Measurements from ENCODE around the gene TFB1M.
"Not testable (repeated sequence)": the region's sequence is repeated elsewhere in the genome, so short reads cannot be mapped to it uniquely, and the experiment has no call there.

Gene TFB1M

DNA sequence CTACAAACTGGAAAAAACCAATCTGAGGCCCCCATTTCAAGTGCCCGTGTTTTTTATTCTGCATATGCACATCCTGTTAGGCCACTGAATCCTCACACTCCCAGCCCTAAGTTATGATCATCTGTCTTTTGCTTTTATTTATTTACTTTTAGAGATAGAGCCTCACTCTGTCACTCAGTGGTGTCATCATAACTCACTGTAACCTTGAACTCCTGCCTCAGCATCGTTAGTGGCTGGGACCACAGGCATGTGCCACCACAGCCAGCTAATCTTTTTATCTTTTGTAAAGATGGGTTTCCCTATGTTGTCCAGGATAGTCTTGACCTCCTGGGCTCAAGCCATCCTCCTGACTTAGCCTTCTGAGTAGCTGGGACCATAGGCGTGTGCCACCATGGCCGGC, 80.1 kb downstream of the TFB1M start:
- no peak for DNase-seq

DNA sequence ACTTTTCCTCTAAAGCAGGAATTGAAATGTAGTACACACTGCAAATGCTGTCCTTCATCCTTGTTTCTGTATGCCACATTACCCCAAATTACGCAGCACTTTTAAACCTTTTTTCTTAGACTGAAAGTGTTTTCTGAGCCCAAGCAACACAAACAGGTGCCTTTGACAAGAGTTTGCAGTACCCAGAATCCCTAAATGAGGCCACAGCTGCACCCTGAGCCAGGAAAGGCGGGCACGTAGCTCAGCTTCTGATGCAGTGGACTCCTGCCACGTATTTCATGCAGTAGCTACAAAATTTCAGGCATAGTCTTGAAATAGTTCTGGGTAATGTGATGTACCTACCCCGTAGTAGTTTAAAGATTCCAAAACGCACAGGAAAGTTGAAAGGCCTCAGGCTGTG, 81.4 kb downstream of the TFB1M start:
- DNase-seq: no peak

DNA sequence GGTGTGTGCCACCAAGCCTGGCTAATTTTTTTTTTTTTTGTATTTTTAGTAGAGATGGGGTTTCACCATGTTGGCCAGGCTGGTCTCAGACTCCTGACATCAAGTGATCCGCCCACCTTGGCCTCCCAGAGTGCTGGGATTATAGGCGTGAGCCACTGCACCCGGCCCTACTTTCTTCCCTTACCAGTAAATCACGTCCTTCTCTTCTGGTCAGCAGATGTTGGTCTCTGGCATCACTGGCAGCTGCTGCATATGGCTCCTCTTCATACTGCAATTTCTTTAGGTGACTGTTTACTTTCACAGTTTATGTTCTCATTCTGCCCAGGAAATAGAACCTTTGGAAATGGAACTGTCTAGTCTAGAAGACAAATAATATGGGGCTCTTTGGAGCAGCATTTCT, 83.3 kb downstream of the TFB1M start:
- not testable (repeated sequence) for DNase-seq

DNA sequence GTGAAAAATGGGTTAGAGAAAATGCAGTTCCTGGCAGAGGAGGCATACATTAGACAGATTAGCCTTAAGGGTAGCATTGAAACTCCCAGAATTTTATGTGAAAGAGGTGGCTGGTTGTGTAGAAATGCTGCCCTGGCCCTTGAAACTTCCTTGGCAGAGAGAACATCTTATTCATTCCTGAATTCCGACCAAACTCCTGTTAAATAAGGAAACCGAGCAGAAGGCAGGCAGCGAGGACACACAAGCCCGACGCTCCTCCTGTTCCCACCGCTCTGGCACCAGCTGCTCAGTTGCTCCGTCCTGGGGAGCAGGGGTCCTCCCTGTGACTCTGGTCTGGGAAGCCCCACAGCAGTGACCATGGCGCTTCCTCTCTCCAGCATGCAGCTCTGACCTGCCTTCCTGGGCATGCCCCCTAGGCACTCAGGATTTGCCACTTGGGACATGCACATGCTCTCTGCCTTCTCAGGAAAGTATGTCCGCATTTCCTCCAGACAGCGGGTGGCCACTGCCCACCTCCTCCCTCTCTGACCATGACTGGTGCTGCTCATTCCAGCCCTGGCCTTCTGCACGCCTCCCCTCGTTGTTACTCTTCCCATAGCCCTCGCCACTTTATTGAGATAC, 85.6 kb downstream of the TFB1M start:
- no peak for DNase-seq

DNA sequence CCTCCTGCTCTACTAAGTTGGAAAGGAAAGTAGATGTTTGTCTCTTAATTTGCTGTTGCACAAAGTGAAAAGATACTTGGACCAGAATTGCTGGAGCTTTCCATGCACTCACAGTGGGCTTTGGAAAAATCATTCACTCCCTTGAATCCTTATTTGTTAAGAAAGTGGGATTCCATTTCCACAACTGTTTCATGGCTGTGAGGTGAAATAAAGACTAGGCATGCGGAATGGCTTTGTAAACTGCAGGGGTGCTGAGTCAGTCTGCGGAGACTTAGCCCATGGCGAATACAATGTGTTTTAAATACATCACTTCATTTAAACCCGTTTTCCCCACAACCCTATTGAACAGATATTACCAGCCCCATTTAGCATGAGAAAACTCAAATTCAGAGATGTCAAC, 87.2 kb downstream of the TFB1M start:
- no peak for DNase-seq

DNA sequence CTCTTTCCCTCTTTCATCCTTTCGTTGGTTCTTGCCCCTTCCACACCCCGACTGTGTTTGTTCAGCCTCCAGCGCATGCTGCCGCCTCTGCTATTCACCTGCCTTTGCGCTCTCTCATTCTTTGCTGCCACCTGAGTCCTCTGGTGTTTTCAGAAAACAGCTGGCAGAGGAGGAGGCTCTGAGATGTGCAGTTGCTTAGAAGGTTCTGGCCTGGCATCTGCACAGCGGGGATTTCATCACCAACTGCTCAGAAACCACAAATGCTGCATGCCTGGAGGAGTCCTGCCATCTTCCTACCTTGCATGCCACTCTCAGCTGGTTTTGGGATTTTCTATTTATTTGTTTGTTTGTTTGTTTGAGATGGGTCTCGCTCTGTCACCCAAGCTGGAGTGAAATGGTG, 89.7 kb downstream of the TFB1M start:
- no peak for DNase-seq

DNA sequence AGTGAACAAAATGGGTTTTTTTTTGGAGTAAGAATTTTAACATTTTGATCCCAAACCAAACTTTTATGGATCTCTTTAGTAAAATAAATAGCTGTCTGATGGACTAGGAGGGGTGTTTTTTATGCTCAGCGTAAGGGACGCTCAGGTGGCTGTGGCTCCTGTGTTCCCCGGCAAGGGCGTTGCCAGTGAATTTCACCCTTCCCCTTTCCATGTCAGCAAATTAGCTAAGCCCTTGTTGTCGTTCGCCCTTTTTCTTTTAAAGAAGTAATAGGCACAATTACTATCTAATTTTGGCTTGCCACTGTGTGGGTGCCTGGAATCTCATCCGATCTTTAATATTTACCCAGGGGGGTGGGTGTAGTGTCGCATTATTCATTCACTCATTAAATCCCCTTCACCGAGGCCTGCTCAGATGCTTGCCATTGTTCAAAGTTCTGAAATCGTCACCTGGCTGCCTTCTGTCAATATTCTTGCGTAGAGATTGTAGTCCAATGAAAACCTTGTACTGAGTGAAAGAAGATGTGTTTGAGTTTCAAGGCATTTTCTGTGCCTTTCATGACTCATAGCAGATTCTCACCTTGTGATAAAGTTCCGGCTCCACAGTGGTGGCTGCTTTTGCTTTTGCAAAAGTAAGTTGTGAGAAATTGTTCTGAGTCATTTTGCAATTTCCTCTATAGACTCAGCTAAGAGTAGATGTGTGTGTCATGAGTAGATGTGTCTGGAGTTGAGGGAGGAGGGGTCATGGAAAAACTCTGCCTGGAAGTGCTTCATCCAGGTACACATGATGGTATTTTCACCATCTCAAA, 90.4 kb downstream of the TFB1M start:
- peak; percentile 42 to 56 for DNase-seq

DNA sequence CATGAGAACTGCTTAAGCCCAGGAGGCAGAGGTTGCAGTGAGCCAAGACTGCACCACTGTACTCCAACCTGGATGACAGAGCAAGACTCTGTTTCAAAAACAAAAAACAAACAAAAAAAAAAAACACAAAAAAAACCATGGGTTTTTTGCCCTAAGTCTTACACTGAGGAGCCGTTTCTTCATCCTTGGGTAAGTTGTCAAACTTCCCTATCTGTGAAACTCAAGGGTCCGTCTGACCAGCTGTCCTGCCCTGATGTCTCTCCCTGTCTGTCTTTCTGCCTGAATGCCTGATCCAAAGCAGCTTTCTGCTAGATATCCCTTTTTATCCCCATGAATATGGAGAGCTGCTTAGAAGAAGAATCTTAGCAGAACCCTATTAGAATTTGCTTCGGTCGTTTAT, 91.8 kb downstream of the TFB1M start:
- no peak for DNase-seq

DNA sequence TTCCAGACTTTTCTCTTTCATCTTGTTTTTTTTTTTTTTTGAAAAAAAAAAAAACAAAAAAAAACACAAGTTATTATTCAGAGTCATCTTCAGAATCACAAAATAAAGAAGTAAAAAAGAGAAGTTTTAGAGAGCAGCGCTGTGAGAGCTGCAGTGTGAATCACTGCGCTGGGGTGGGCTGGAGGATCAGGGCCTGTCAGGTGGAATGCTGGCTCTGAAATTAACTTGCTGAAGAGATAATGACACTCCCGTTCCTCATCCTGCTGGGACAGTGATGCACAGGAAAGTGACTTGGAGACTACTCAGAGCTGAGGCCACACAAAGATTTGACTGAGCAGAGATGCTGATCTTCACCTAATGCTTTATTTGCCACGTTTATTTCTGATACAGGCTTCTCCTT, 93.2 kb downstream of the TFB1M start:
- DNase-seq: no peak

DNA sequence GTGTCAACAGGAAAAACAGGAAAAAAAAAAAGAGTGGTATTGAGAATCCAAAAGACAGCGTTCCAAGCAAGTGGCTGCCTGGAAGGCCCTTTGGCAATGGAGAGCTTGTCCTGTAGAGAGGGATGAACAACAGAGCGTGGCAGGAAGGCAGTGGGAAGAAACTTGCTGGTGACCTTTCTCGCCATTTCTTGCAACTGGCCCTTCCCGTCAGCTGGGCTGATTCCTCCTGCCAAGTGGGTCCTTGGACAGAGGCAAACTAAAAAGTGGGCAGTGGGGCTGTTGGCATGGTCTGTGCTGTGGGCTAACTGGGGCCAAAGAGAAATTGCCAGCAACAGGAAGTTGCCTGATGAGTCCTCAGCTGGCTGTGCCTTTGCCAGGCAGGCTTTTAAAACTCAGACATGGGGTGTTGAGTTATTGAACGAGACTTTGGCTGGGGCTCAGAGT, 94.4 kb downstream of the TFB1M start:
- DNase-seq: no peak

DNA sequence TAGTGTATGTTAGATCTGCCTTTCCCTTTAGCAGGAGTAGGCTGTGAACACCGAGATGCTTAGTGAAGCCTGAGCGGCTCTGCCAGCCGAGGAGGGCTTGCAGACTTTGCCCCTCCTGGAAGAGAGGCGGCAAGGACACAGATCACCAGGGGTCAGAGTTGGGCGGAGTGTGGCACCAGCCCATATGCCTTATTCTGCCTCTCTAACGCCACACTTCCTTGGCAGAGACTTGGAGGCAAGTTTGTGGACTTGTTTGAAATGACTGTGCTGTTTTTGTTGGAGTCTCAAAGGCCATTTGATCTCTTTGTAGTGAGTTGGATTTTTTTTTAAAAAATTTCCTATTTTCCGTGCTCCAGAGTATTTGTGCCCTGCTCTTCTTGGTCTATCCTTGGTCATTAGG, 95.0 kb downstream of the TFB1M start:
- no peak for DNase-seq

DNA sequence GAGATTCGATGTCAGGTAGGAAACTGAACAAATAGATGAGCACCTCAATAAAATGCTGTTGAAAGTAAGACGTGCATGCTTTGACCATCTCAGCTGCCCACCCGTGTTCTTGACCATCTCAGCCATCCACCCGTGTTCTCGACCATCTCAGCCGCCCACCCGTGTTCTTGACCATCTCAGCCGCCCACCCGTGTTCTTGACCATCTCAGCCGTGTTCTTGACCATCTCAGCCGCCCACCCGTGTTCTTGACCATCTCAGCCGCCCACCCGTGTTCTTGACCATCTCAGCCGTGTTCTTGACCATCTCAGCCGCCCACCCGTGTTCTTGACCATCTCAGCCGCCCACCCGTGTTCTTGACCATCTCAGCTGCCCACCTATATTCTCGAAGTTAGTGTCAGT, 95.6 kb downstream of the TFB1M start:
- not testable (repeated sequence) for DNase-seq

DNA sequence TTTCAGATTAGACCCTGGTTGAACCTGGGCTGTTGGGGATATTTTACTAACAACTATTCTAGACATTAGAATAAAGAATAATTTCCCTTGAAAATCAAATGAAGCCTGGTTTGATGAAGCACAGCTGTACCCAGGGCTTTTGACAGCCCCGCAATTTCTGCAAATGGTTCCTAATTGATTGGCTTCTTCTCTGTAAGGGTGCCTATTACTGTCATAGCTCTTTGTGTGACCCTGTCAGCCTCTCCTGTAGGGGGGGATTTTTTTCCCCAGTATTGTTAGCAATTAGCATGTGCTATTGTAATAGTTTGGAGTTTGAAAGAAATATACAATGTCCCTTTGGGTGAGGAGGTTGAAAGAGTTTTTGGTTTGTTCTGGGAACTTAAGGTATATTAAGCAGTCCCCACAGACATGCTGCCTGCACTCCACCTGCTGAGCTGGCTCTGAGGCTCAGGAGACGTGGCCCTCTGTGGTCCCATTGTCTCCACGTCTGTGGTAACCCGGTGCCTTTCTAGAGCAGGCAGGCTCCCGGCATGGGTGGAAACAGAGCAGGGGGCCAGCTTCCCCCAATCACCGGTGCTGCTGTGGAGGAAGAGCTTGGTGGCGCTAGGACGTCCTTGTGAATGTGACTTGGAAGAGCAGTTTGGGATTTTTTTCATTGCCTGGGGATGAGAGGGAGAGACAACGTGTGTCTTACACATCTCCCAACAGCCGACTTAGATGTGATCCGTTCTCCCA, 97.8 kb downstream of the TFB1M start:
- no peak for DNase-seq

DNA sequence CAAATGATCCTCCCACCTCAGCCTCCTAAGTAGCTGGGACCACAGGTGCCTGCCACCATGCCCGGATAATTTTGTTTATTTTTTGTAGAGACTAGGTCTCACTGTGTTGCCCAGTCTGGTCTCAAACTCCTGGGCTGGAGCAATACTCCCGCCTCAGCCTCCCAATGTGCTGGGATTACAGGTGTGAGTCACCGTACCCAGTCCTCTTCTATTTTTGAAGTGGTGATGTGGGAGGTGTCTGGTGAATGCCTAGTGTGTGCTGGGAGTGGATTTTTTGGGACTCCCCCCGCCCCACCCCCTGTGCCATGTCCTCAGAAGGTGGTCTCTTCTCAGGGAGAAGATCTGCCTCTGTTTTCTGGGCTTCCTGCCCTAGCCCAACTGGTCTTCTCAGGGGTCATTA, 98.4 kb downstream of the TFB1M start:
- DNase-seq: no peak

DNA sequence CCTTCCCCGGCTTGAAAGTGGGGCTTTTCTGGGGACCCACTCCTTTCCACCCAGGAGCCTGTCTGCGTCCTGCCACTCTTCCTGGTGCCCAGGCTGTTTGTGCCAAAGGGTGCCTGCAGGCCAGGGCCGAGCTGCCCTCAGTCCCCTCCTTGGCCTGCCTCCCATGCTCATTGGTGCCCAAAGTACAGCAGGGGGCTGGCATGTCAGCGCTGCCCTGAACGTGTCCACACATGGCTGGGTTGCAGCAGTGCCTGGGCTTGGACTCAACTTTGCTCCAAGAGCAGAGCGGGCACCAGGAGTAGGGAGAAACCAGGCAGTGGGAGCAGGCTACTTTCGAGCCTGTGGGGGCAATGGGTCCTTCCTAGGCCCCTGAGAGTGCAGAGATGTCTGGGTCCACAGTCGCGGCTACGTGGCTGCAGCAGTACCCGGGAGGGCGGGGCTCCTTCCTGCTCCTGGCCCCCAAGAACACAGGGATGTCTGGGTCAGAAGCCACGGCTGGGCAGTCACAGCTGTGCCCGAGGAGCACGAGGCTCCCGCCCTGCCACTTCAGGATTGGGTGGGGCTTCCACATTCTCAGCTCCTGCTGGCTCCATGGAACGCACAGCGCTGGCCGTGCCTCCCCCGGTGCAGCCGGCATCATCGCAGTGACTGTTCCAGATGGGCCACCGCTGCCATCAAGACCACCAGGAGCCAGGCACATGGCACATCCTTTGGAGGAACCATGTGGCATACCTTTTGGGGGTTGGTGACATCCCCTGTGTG, 100.5 kb downstream of the TFB1M start:
- no peak for DNase-seq

DNA sequence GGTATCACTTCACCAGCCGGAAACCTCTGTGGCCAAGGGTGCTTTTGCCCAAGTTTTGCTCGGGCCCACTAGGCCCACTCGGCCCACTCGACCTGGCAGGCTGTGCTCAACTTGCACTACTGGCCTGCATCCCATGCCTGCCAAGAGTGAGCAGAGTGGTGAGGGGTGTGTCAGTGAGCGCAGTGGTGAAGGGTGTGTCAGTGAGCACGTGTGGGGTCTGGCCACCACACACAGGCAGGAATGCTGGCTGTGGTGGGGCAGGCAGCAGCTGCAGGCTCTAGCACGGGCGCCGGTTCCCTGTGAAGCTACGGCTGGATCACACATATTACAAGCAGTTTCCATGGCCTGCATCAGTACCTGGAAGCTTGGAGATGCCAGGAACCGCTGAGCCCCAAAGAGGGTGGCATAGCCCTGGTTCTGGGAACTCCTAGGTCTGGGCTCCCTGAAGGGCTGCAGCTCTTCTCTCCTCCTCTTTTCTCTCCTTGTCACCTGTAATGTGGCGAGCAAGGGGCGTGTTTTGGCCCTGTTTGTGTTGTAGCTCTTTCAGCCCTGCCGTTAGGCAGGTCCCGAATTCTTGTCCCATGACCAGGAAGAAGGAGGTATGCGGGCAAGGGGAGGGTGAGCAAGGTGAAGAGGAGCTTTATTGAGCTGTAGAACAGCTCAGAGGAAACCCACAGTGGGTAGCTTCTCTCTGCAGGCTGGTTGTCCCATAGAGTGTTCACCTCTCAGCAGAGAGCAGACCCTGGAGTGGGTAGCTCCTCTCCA, 101.5 kb downstream of the TFB1M start:
- DNase-seq: no peak

DNA sequence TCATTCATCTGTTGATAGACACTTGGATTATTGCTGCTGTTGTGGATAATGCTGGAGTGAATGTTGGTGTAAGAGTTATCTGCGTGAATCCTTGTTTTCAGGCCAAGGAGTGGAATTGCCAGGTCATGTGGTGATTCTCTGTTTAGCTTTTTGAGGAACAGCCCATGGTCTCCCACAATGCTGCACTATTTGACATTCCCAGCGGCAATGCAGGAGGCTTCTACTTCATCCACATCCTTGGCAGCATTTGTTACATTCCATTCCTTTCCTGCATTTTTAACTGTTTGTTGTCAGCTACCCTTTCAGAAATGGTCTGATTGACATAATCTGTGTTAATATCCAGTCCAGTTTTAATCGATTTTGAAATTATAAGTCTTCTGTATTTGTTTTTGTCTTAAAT, 102.2 kb downstream of the TFB1M start:
- DNase-seq: no peak

DNA sequence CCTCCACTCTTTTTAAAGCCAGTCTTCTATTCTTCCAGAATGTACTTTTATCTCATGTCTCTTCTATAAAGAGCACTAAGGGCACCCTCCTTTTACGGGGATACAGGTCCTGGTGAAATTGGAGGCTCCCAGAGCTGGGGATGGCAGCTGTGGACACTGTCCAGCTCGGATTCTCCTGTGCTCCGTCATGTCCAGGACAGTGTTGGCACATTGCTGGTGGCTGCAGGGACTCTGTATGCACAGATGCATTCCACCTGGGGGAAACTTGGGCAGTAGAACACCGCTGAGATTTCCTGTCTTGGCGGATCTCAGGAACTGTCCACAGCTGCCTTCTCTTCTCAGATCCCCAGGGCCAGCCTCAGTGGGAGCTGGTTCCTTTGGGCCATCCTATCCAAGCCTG, 107.1 kb downstream of the TFB1M start:
- DNase-seq: no peak
